Central memory CD8-positive, alpha-beta T cell (primary cell): ENCODE data around the gene CARD11.
"Not testable (repeated sequence)": the region's sequence is repeated elsewhere in the genome, so short reads cannot be mapped to it uniquely, and the experiment has no call there.

ENCODE experiments used
- ATAC-seq: fragments of 150-1000 bp; cut with Tn5 transposase; replicated peaks from 2 replicates; pipeline ENCODE4 v1.10.0; 2022; ENCODE audit warnings: mild to moderate bottlenecking, moderate FRiP score, moderate number of reproducible peaks; ENCODE audit not compliant: poor library complexity, severe bottlenecking; ENCODE audit errors: extremely low read depth
- DNase-seq, 2 donors: peaks; one replicate each; pipeline ENCODE4 v3.0.0; 2021; ENCODE audit warnings: low spot score in 2 of 2
- H3K27ac Mint-ChIP-seq: one replicate; pipeline ENCODE4 v1.8.0; 2022; ENCODE audit warnings: low read depth, mild to moderate bottlenecking, moderate library complexity, mixed read lengths
- H3K27me3 Mint-ChIP-seq: one replicate; pipeline ENCODE4 v1.8.0; 2022; ENCODE audit warnings: mixed read lengths
- H3K36me3 Mint-ChIP-seq: one replicate; pipeline ENCODE4 v1.8.0; 2022; ENCODE audit warnings: mild to moderate bottlenecking, moderate library complexity, mixed read lengths; ENCODE audit not compliant: insufficient read depth
- H3K4me1 Mint-ChIP-seq: one replicate; pipeline ENCODE4 v1.8.0; 2022; ENCODE audit warnings: mixed read lengths
- H3K4me3 Mint-ChIP-seq: one replicate; pipeline ENCODE4 v1.8.0; 2022; ENCODE audit warnings: mild to moderate bottlenecking, moderate library complexity, mixed read lengths
- H3K9me3 Mint-ChIP-seq: one replicate; pipeline ENCODE4 v1.8.0; 2022; ENCODE audit warnings: mixed read lengths

The CARD11 gene

GRCh38 chr7:2926896-2927405, 116.7 kb downstream of the CARD11 start:
- no peak for ATAC-seq
- Mint-ChIP-seq H3K9me3 (no peaks in the 10 kb centered on the region), H3K36me3 (peaks cover 51% of the 10 kb centered on the region), H3K4me1 (no peaks in the 10 kb centered on the region), H3K27ac (peak overlapping the region; percentile 76), H3K27me3 (no peaks in the 10 kb centered on the region), H3K4me3 (no peak overlapping the region)
- no peak for DNase-seq

- no peaks in the 10 kb centered on the region for H3K4me1 Mint-ChIP-seq
- H3K4me3 Mint-ChIP-seq = no peak overlapping the region
- peaks cover 49% of the 10 kb centered on the region for H3K36me3 Mint-ChIP-seq
- no peaks in the 10 kb centered on the region for H3K27me3 Mint-ChIP-seq
- DNase-seq (no peak), ATAC-seq (no peak)
- H3K9me3 Mint-ChIP-seq = no peaks in the 10 kb centered on the region
- peak overlapping the region; percentile 76 for H3K27ac Mint-ChIP-seq
Observed at GRCh38 chr7:2926120-2926895, 117.4 kb downstream of the CARD11 start.

GRCh38 chr7:2924866-2925840, 118.5 kb downstream of the CARD11 start:
- Mint-ChIP-seq H3K27ac (peak overlapping the region; percentile 76), H3K36me3 (peaks cover 44% of the 10 kb centered on the region), H3K4me1 (no peaks in the 10 kb centered on the region), H3K9me3 (no peaks in the 10 kb centered on the region), H3K4me3 (no peak overlapping the region), H3K27me3 (no peaks in the 10 kb centered on the region)
- no peak for ATAC-seq
- DNase-seq = no peak

- Mint-ChIP-seq H3K36me3 (peaks cover 48% of the 10 kb centered on the region), H3K27me3 (no peaks in the 10 kb centered on the region), H3K9me3 (no peaks in the 10 kb centered on the region), H3K4me3 (no peak overlapping the region), H3K4me1 (no peaks in the 10 kb centered on the region), H3K27ac (no peak overlapping the region)
- no peak for DNase-seq
- no peak for ATAC-seq
Observed at GRCh38 chr7:2923886-2924574, 119.6 kb downstream of the CARD11 start.

GRCh38 chr7:2923291-2923781, 120.3 kb downstream of the CARD11 start:
- peaks cover 42% of the 10 kb centered on the region for H3K36me3 Mint-ChIP-seq
- DNase-seq = no peak
- H3K27ac Mint-ChIP-seq = no peak overlapping the region
- H3K4me3 Mint-ChIP-seq = no peak overlapping the region
- no peaks in the 10 kb centered on the region for H3K27me3 Mint-ChIP-seq
- H3K4me1 Mint-ChIP-seq = no peaks in the 10 kb centered on the region
- no peak for ATAC-seq
- no peaks in the 10 kb centered on the region for H3K9me3 Mint-ChIP-seq

- Mint-ChIP-seq H3K9me3 (no peaks in the 10 kb centered on the region), H3K4me1 (no peaks in the 10 kb centered on the region), H3K4me3 (no peak overlapping the region), H3K27me3 (no peaks in the 10 kb centered on the region), H3K36me3 (peaks cover 41% of the 10 kb centered on the region), H3K27ac (no peak overlapping the region)
- DNase-seq (no peak), ATAC-seq (no peak)
Observed at GRCh38 chr7:2922866-2923265, 120.8 kb downstream of the CARD11 start.

- H3K4me3 Mint-ChIP-seq = no peak overlapping the region
- no peaks in the 10 kb centered on the region for H3K27me3 Mint-ChIP-seq
- no peak for ATAC-seq
- H3K27ac Mint-ChIP-seq = no peak overlapping the region
- DNase-seq = no peak
- peaks cover 39% of the 10 kb centered on the region for H3K36me3 Mint-ChIP-seq
- H3K4me1 Mint-ChIP-seq = no peaks in the 10 kb centered on the region
- H3K9me3 Mint-ChIP-seq = no peaks in the 10 kb centered on the region
Observed at GRCh38 chr7:2922348-2922691, 121.3 kb downstream of the CARD11 start.

GRCh38 chr7:2921653-2922347, 121.9 kb downstream of the CARD11 start:
- ATAC-seq = no peak
- no peaks in the 10 kb centered on the region for H3K9me3 Mint-ChIP-seq
- no peaks in the 10 kb centered on the region for H3K4me1 Mint-ChIP-seq
- DNase-seq = no peak
- H3K27ac Mint-ChIP-seq = peak overlapping the region; percentile 78
- H3K4me3 Mint-ChIP-seq = no peak overlapping the region
- H3K27me3 Mint-ChIP-seq = no peaks in the 10 kb centered on the region
- H3K36me3 Mint-ChIP-seq = peaks cover 42% of the 10 kb centered on the region

DNA sequence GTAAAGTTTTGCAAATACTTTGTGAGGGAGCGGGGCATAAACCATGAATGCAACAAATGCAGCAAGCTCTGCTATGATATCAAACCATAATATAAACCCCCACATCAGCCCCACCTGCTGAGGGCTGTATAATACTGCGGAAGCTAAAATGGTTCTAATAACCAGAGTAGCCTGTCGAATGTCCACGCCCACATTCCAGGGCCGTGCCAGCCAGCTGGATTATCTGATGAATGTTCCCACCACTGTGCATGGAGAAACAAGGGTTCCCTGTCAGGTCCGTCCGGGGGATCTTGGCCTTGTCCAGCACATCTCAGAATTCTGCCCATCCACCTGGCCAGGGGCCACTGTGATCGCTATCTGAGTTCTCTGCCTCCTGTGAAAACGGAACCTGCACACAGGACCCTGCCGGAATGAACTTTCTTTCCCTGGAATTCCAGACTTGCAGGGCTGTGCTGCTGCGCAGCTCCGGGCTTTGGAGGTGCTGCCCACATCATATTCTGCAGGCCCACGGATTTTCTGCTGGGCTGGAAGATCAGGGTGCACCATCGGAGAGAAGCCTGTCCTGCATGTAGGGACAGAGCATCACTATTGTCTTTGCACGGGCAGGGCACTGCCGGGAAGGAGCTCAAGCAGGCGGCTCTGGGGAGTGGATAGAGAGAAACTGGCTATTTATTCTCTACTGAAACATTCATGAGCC, 122.6 kb downstream of the CARD11 start:
- no peak overlapping the region for H3K4me3 Mint-ChIP-seq
- H3K4me1 Mint-ChIP-seq = no peaks in the 10 kb centered on the region
- H3K27me3 Mint-ChIP-seq = no peaks in the 10 kb centered on the region
- DNase-seq (no peak), ATAC-seq (no peak)
- H3K36me3 Mint-ChIP-seq = peaks cover 47% of the 10 kb centered on the region
- no peaks in the 10 kb centered on the region for H3K9me3 Mint-ChIP-seq
- peak overlapping the region; percentile 78 for H3K27ac Mint-ChIP-seq

- not testable (repeated sequence) for H3K4me3 Mint-ChIP-seq, DNase-seq, ATAC-seq, H3K4me1 Mint-ChIP-seq, H3K27me3 Mint-ChIP-seq, H3K9me3 Mint-ChIP-seq
- Mint-ChIP-seq H3K27ac (peak overlapping the region; percentile 22), H3K36me3 (peaks cover 48% of the 10 kb centered on the region)
Observed at GRCh38 chr7:2920480-2920879, 123.2 kb downstream of the CARD11 start.

- Mint-ChIP-seq H3K36me3 (peaks cover 49% of the 10 kb centered on the region), H3K9me3 (no peaks in the 10 kb centered on the region), H3K4me1 (no peaks in the 10 kb centered on the region), H3K27me3 (no peaks in the 10 kb centered on the region), H3K27ac (peak overlapping the region; percentile 22), H3K4me3 (no peak overlapping the region)
- ATAC-seq (no peak), DNase-seq (no peak)
Observed at GRCh38 chr7:2920041-2920440, 123.6 kb downstream of the CARD11 start.
